Measurements from ENCODE around the gene PYM1. TPM values are rescaled to one million over a fixed set of nuclear protein-coding genes. Genes with fewer than 3 reads are reported as not detected.

PYM1 gene
- polyA plus RNA-seq, 1 of the 3 experiments (the other 2 are of a cell fraction) = 36.3 TPM

GRCh38 chr12:55972456-55972855, 44.8 kb upstream of the PYM1 start:
- H3K9me2 ChIP-seq = no peaks in the 10 kb centered on the region
- H3K9me3 ChIP-seq = no peaks in the 10 kb centered on the region
- CTCF ChIA-PET = interaction anchor here (2.7 kb wide), 1 partner anchor 32 kb away, joined by 15 read pairs; no protein-coding TSS in a partner anchor
- no peaks in the 10 kb centered on the region for H4K20me1 ChIP-seq (ENCODE audit: insufficient read depth)
- no peak for DNase-seq
- H3K27ac ChIP-seq (ENCODE audit: low read depth in 2 of 2, low read length in 1 of 2) = peak overlapping the region in 1 of 2 experiments; percentile 94; a peak in 2 of 4 replicates
- H3K9ac ChIP-seq = peak overlapping the region; percentile 73
- peak overlapping the region; percentile 55 to 67 for H3K4me3 ChIP-seq (ENCODE audit: low read depth in 2 of 2, low read length in 1 of 2)
- peaks cover 18% of the 10 kb centered on the region for H3F3A ChIP-seq (replicated peaks; ENCODE audit: insufficient read depth)
- peaks cover 13 to 15% of the 10 kb centered on the region in 2 experiments; a peak in 3 of 4 replicates for H3K4me1 ChIP-seq (ENCODE audit: control insufficient read depth in 1 of 2, insufficient read depth in 2 of 2, low read depth in 1 of 2, low read length in 1 of 2)
- peaks cover 10 to 22% of the 10 kb centered on the region in 2 experiments for H3K36me3 ChIP-seq (replicated peaks in 1 of 2; ENCODE audit: control insufficient read depth in 1 of 2, insufficient read depth in 2 of 2, low read length in 1 of 2)
- peak overlapping the region; percentile 81 for H3K4me2 ChIP-seq
- H3K27me3 ChIP-seq (ENCODE audit: insufficient read depth) = no peaks in the 10 kb centered on the region
- POLR2A ChIA-PET = no interaction called here
- WGBS (ENCODE audit: low lambda C conversion rate) = 91% methylated on average over 1 of the region's 1 CpG
- H3K79me2 ChIP-seq (ENCODE audit: insufficient read depth) = peaks cover 54% of the 10 kb centered on the region
- H2AFZ ChIP-seq (ENCODE audit: low read depth) = peak overlapping the region; percentile 36; the same call in 1 of the 2 replicates
- TF ChIP-seq RAD21 (IDR thresholded peaks at IDR 0.05; ENCODE audit: low read length) (no peak), RXRA (IDR thresholded peaks at IDR 0.05; ENCODE audit: borderline replicate concordance, low read depth) (no peak), JUND (IDR thresholded peaks at IDR 0.05) (no peak), ELF1 (IDR thresholded peaks at IDR 0.05) (no peak), SMC3 (IDR thresholded peaks at IDR 0.05; ENCODE audit: low read depth, low read length) (no peak), FOXJ3 (CRISPR knock-in tag; IDR thresholded peaks at IDR 0.05) (no peak), FOXM1 (IDR thresholded peaks at IDR 0.05; ENCODE audit: low read depth) (no peak)

- DNase-seq = no peak
- CTCF ChIA-PET = no interaction called here
- Histone ChIP-seq H3K79me2 (ENCODE audit: insufficient read depth) (peaks cover 54% of the 10 kb centered on the region), H3K9me2 (no peaks in the 10 kb centered on the region), H3K36me3 (replicated peaks in 1 of 2; ENCODE audit: control insufficient read depth in 1 of 2, insufficient read depth in 2 of 2, low read length in 1 of 2) (peaks cover 10 to 18% of the 10 kb centered on the region in 2 experiments), H3K27ac (ENCODE audit: low read depth in 2 of 2, low read length in 1 of 2) (peak overlapping the region in 1 of 2 experiments; percentile 94; a peak in 2 of 4 replicates), H3K9ac (peak overlapping the region; percentile 28; the same call in 1 of the 2 replicates), H3K27me3 (ENCODE audit: insufficient read depth) (no peaks in the 10 kb centered on the region), H4K20me1 (ENCODE audit: insufficient read depth) (no peaks in the 10 kb centered on the region), H3K4me3 (ENCODE audit: low read depth in 2 of 2, low read length in 1 of 2) (no peak overlapping the region), H3K9me3 (no peaks in the 10 kb centered on the region), H2AFZ (ENCODE audit: low read depth) (peak overlapping the region; percentile 36; the same call in 1 of the 2 replicates), H3K4me2 (no peak overlapping the region; the same call in 1 of the 2 replicates), H3K4me1 (ENCODE audit: control insufficient read depth in 1 of 2, insufficient read depth in 2 of 2, low read depth in 1 of 2, low read length in 1 of 2) (peaks cover 17% of the 10 kb centered on the region in 2 experiments; a peak in 3 of 4 replicates), H3F3A (replicated peaks; ENCODE audit: insufficient read depth) (peaks cover 18% of the 10 kb centered on the region)
- POLR2A ChIA-PET = no interaction called here
- WGBS (ENCODE audit: low lambda C conversion rate) = 73% methylated on average over 3 of the region's 3 CpGs
- TF ChIP-seq RFX5 (IDR thresholded peaks at IDR 0.05; ENCODE audit: low read length) (no peak), ELF1 (IDR thresholded peaks at IDR 0.05) (no peak), JUND (IDR thresholded peaks at IDR 0.05) (no peak), NRF1 (IDR thresholded peaks at IDR 0.05; ENCODE audit: low read depth, low read length) (no peak), NFIC (IDR thresholded peaks at IDR 0.05; ENCODE audit: borderline replicate concordance) (no peak), TEAD4 (IDR thresholded peaks at IDR 0.05; ENCODE audit: borderline replicate concordance, insufficient read depth) (no peak)
These were observed 44.3 kb upstream of the PYM1 start for GRCh38 chr12:55972042-55972441.

- POLR2A ChIA-PET = interaction anchor here (0.6 kb wide), 1 partner anchor 1271 kb away, joined by 3 read pairs; no protein-coding TSS in a partner anchor
- H3K36me3 ChIP-seq (replicated peaks in 1 of 2; ENCODE audit: control insufficient read depth in 1 of 2, insufficient read depth in 2 of 2, low read length in 1 of 2) = peaks cover 8 to 12% of the 10 kb centered on the region in 2 experiments
- H3K4me1 ChIP-seq (ENCODE audit: control insufficient read depth in 1 of 2, insufficient read depth in 2 of 2, low read depth in 1 of 2, low read length in 1 of 2) = peaks cover 21 to 23% of the 10 kb centered on the region in 2 experiments; a peak in 3 of 4 replicates
- no peaks in the 10 kb centered on the region for H4K20me1 ChIP-seq (ENCODE audit: insufficient read depth)
- no peaks in the 10 kb centered on the region for H3K9me3 ChIP-seq
- no peaks in the 10 kb centered on the region for H3K27me3 ChIP-seq (ENCODE audit: insufficient read depth)
- no peak overlapping the region for H2AFZ ChIP-seq (ENCODE audit: low read depth)
- WGBS (ENCODE audit: low lambda C conversion rate) = 94% methylated on average over 7 of the region's 7 CpGs
- H3K79me2 ChIP-seq (ENCODE audit: insufficient read depth) = peaks cover 45% of the 10 kb centered on the region
- H3F3A ChIP-seq (replicated peaks; ENCODE audit: insufficient read depth) = peaks cover 22% of the 10 kb centered on the region
- CTCF ChIA-PET = interaction anchor here (1.1 kb wide), 1 partner anchor 42 kb away, joined by 3 read pairs; no protein-coding TSS in a partner anchor
- H3K27ac ChIP-seq (ENCODE audit: low read depth in 2 of 2, low read length in 1 of 2) = no peak overlapping the region
- no peaks in the 10 kb centered on the region for H3K9me2 ChIP-seq
- DNase-seq = no peak
- no peak for TF ChIP-seq CTCF (IDR thresholded peaks at IDR 0.05)
- no peak for TF ChIP-seq ZBTB33 (IDR thresholded peaks at IDR 0.05; ENCODE audit: borderline replicate concordance, low read depth)
- TF ChIP-seq GABPA (IDR thresholded peaks at IDR 0.05; ENCODE audit: low read depth) = no peak
- no peak for TF ChIP-seq NRF1 (IDR thresholded peaks at IDR 0.05; ENCODE audit: low read depth, low read length)
- TF ChIP-seq ELF1 (IDR thresholded peaks at IDR 0.05) = no peak
- TF ChIP-seq USF2 (IDR thresholded peaks at IDR 0.05; ENCODE audit: borderline replicate concordance, low read depth, low read length) = no peak
- no peak for TF ChIP-seq EZH2phosphoT487 (IDR thresholded peaks at IDR 0.05; ENCODE audit: borderline replicate concordance, low read depth)
- TF ChIP-seq SIN3A (IDR thresholded peaks at IDR 0.05; ENCODE audit: borderline replicate concordance, low read depth, low read length) = no peak
- no peak overlapping the region for H3K4me2 ChIP-seq
- no peak overlapping the region for H3K4me3 ChIP-seq (ENCODE audit: low read depth in 2 of 2, low read length in 1 of 2)
- H3K9ac ChIP-seq = no peak overlapping the region
These were observed 43.1 kb upstream of the PYM1 start for GRCh38 chr12:55970775-55971174.
